DND-41 (cell line): ENCODE measurements around the gene CLPTM1L.

Experiments
- ATAC-seq: fragments of 200-7000 bp; cut with Tn5 transposase; 3 replicates; pipeline ENCODE4 v1.9.1; 2021; ENCODE audit warnings: low read depth; ENCODE audit not compliant: insufficient read depth
- DNase-seq: peaks from one replicate; pipeline ENCODE4 v3.0.0-alpha.2; 2020
- H2AFZ ChIP-seq: 2 replicates; pipeline ENCODE4 v1.6.0; 2012; ENCODE audit warnings: low read depth, low read length
- H3K27ac ChIP-seq: 2 replicates; pipeline ENCODE4 v1.5.1; 2012; ENCODE audit warnings: low read length, inconsistent platforms
- H3K27me3 ChIP-seq: fragments of 200-600 bp; sonication (generic); 2 replicates; pipeline ENCODE4 v1.6.0; 2012; ENCODE audit warnings: low read length, mild to moderate bottlenecking, inconsistent platforms; ENCODE audit not compliant: insufficient read depth, poor library complexity
- H3K36me3 ChIP-seq: 2 replicates; pipeline ENCODE4 v1.5.1; 2012; ENCODE audit warnings: low read length, inconsistent platforms; ENCODE audit not compliant: insufficient read depth
- H3K4me1 ChIP-seq: 2 replicates; pipeline ENCODE4 v1.5.1; 2012; ENCODE audit warnings: mild to moderate bottlenecking, low read length; ENCODE audit not compliant: insufficient read depth
- H3K4me2 ChIP-seq: 2 replicates; pipeline ENCODE4 v1.6.0; 2012; ENCODE audit warnings: mild to moderate bottlenecking, moderate library complexity, low read length, inconsistent platforms; ENCODE audit not compliant: insufficient read depth
- H3K4me3 ChIP-seq, 2 experiments: fragments of 200-600 bp in 1 of 2; shearing (Covaris generic) in 1 of 2; 2 replicates each; pipeline ENCODE4 v1.5.1; 2012 to 2016; ENCODE audit warnings: inconsistent platforms in 2 of 2, low read length in 2 of 2, mild to moderate bottlenecking in 2 of 2, low read depth in 1 of 2, moderate library complexity in 1 of 2
- H3K79me2 ChIP-seq: 2 replicates; pipeline ENCODE4 v1.6.0; 2012; ENCODE audit warnings: low read length, inconsistent platforms; ENCODE audit not compliant: insufficient read depth
- H3K9ac ChIP-seq: 2 replicates; pipeline ENCODE4 v1.6.0; 2012; ENCODE audit warnings: low read depth, mild to moderate bottlenecking, inconsistent platforms, low read length, moderate library complexity
- H3K9me3 ChIP-seq: 2 replicates; pipeline ENCODE4 v1.5.1; 2012; ENCODE audit warnings: low read length, moderate library complexity, mild to moderate bottlenecking, inconsistent platforms; ENCODE audit not compliant: insufficient read depth, severe bottlenecking
- H4K20me1 ChIP-seq: 2 replicates; pipeline ENCODE4 v1.6.0; 2012; ENCODE audit warnings: low read length; ENCODE audit not compliant: insufficient read depth
- EZH2 ChIP-seq: IDR thresholded peaks from 3 replicates; pipeline ENCODE4 v1.6.1; 2012; ENCODE audit warnings: borderline replicate concordance, low read depth, mild to moderate bottlenecking, moderate library complexity, low read length, inconsistent platforms; ENCODE audit not compliant: severe bottlenecking
- TF ChIP-seq, protein P1 (sequence below): IDR thresholded peaks from 2 replicates; pipeline ENCODE4 v1.5.1; 2012; ENCODE audit warnings: borderline replicate concordance, low read length, moderate library complexity, mild to moderate bottlenecking; ENCODE audit not compliant: poor library complexity, severe bottlenecking; ENCODE audit errors: extremely low read depth

CLPTM1L gene

DNA sequence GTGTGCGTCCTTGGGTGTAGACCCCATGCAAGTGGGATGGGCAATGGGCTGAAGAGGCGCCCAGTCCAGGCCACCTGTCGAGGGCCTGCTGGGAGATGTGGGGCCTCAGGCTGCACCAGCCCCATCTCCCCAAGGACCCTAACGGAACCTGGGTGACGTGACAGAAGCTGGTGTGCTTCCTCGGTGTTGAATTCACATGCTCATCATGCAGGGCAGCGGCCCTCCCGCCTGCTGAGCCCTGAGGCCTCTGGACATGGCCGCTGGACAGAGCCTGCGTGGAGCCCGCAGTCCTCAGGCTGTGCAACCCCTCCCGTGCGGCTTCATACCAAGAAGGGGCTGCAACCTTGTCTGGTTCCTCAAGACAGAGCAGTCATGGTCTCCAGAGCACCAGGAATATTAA lies 76.8 kb downstream of the CLPTM1L start:
- TF ChIP-seq, protein P1, sequence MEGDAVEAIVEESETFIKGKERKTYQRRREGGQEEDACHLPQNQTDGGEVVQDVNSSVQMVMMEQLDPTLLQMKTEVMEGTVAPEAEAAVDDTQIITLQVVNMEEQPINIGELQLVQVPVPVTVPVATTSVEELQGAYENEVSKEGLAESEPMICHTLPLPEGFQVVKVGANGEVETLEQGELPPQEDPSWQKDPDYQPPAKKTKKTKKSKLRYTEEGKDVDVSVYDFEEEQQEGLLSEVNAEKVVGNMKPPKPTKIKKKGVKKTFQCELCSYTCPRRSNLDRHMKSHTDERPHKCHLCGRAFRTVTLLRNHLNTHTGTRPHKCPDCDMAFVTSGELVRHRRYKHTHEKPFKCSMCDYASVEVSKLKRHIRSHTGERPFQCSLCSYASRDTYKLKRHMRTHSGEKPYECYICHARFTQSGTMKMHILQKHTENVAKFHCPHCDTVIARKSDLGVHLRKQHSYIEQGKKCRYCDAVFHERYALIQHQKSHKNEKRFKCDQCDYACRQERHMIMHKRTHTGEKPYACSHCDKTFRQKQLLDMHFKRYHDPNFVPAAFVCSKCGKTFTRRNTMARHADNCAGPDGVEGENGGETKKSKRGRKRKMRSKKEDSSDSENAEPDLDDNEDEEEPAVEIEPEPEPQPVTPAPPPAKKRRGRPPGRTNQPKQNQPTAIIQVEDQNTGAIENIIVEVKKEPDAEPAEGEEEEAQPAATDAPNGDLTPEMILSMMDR: no peak
- TF ChIP-seq EZH2: no peak
- no peak overlapping the region for H3K9ac ChIP-seq
- H2AFZ ChIP-seq: no peak overlapping the region
- H3K4me1 ChIP-seq: peaks cover 11% of the 10 kb centered on the region
- peaks cover 2% of the 10 kb centered on the region; the same call in 1 of the 2 replicates for H4K20me1 ChIP-seq
- no peak overlapping the region for H3K4me2 ChIP-seq
- no peak overlapping the region; the same call in 1 of the 2 replicates for H3K27ac ChIP-seq
- no peaks in the 10 kb centered on the region for H3K27me3 ChIP-seq
- H3K4me3 ChIP-seq: no peak overlapping the region
- no peaks in the 10 kb centered on the region for H3K79me2 ChIP-seq
- ATAC-seq (no peak), DNase-seq (no peak)
- H3K9me3 ChIP-seq: peaks cover 5% of the 10 kb centered on the region
- peaks cover 19% of the 10 kb centered on the region for H3K36me3 ChIP-seq
